ENCODE results near the gene SPIRE1. TPM values are rescaled to one million over a fixed set of nuclear protein-coding genes. Genes with fewer than 3 reads are reported as not detected.

SPIRE1 gene
- total and polyA plus RNA-seq, 2 of the 4 experiments (the other 2 are of a cell fraction), result 11.6 to 31.4 TPM

GRCh38 chr18:12491611-12492435 is 166.1 kb downstream of the SPIRE1 start:
- Histone ChIP-seq H2AK5ac (ENCODE audit: low read depth, low read length) (no peak overlapping the region), H2BK120ac (ENCODE audit: low read depth, low read length) (no peak overlapping the region), H2AFZ (replicated peaks; ENCODE audit: low read length, poor library complexity) (no peak overlapping the region), H4K91ac (ENCODE audit: insufficient read depth, low read depth, low read length) (no peak overlapping the region), H3K14ac (replicated peaks; ENCODE audit: low read depth, low read length) (no peak overlapping the region), H3K18ac (ENCODE audit: low read depth, low read length) (no peak overlapping the region), H3K4me3 (ENCODE audit: insufficient read depth, low read depth, low read length) (no peak overlapping the region), H3K4me2 (ENCODE audit: low read depth, low read length) (no peak overlapping the region), H3K4me1 (ENCODE audit: control insufficient read depth, insufficient read depth, low read length) (no peaks in the 10 kb centered on the region), H3K9me3 (ENCODE audit: control insufficient read depth, insufficient read depth, low read length) (peaks cover 3% of the 10 kb centered on the region; the same call in 1 of the 2 replicates), H3K79me1 (ENCODE audit: low read depth in 1 of 2, low read length in 2 of 2) (peaks cover 6 to 7% of the 10 kb centered on the region in 2 experiments; a peak in 3 of 4 replicates), H3K27ac (ENCODE audit: insufficient read depth, low read length) (no peak overlapping the region), H3K36me3 (ENCODE audit: control insufficient read depth, insufficient read depth, low read length) (peaks cover 14% of the 10 kb centered on the region), H4K5ac (ENCODE audit: low read depth, low read length) (no peak overlapping the region), H4K20me1 (ENCODE audit: insufficient read depth, low read length) (no peaks in the 10 kb centered on the region), H2BK5ac (ENCODE audit: low read depth, low read length, poor library complexity, severe bottlenecking) (no peak overlapping the region), H2AK9ac (replicated peaks; ENCODE audit: low read depth, low read length, poor library complexity) (no peak overlapping the region), H3K4ac (ENCODE audit: low read depth, low read length) (no peak overlapping the region), H3K56ac (ENCODE audit: extremely low read depth, insufficient read depth, low read length) (no peak overlapping the region), H2BK20ac (ENCODE audit: low read depth, low read length) (no peak overlapping the region), H3K23ac (ENCODE audit: low read depth, low read length) (no peak overlapping the region), H4K8ac (ENCODE audit: low read depth in 2 of 2, low read length in 2 of 2) (no peak overlapping the region), H3K9me1 (ENCODE audit: insufficient read depth, low read length) (no peaks in the 10 kb centered on the region; the same call in 1 of the 2 replicates), H3K27me3 (ENCODE audit: control insufficient read depth, insufficient read depth, low read length) (no peaks in the 10 kb centered on the region), H3K9ac (ENCODE audit: low read depth, low read length) (no peak overlapping the region), H2BK15ac (ENCODE audit: low read depth, low read length) (no peak overlapping the region)
- no TSS peak for BruUV-seq (replicated peaks)
- dilution Hi-C loops (cut with HindIII; ENCODE audit: low sequenced_read_pairs, unreplicated experiment) (no loop called here), in situ Hi-C loops (cut with MboI; ENCODE audit: low sequenced_read_pairs) (no loop called here), intact Hi-C loops (cut with micrococcal nuclease) (no loop called here)
- 100% methylated on average over 2 of the region's 9 CpGs; no CpG with 5 or more reads in 1 of the 2 experiments for WGBS, 2 experiments (ENCODE audit: extremely low coverage in 2 of 2, insufficient read length in 1 of 2)
- no peak for DNase-seq
- POLR2A ChIA-PET (ENCODE audit: unreplicated experiment), result interaction anchor here (0.5 kb wide), 1 partner anchor 85 kb away, joined by 4 read pairs; no protein-coding TSS in a partner anchor
- no peak for ATAC-seq (ENCODE audit: low read depth)
- CTCF ChIA-PET, result no interaction called here
- TF ChIP-seq ELK1 (IDR thresholded peaks at IDR 0.05; ENCODE audit: borderline replicate concordance, low read depth, low read length) (no peak), SMC3 (IDR thresholded peaks at IDR 0.05; ENCODE audit: low read depth, low read length) (no peak), BHLHE40 (IDR thresholded peaks at IDR 0.05; ENCODE audit: low read depth, low read length) (no peak), NFE2L2 (IDR thresholded peaks at IDR 0.05; ENCODE audit: low read depth, low read length) (no peak), CEBPB (IDR thresholded peaks at IDR 0.05; ENCODE audit: low read depth, low read length) (no peak), MXI1 (IDR thresholded peaks at IDR 0.05; ENCODE audit: borderline replicate concordance, low read depth, low read length) (no peak), RCOR1 (IDR thresholded peaks at IDR 0.05; ENCODE audit: insufficient replicate concordance, low read length) (no peak), FOS (IDR thresholded peaks at IDR 0.05; ENCODE audit: low read depth, low read length) (no peak), RAD21 (IDR thresholded peaks at IDR 0.05; ENCODE audit: low read length) (no peak), CHD1 (IDR thresholded peaks at IDR 0.05; ENCODE audit: low read depth, low read length) (no peak), MAZ (IDR thresholded peaks at IDR 0.05; ENCODE audit: borderline replicate concordance, low read depth, low read length) (no peak), MAFK (IDR thresholded peaks at IDR 0.05; ENCODE audit: low read depth, low read length) (no peak), POLR2A (IDR thresholded peaks at IDR 0.05; ENCODE audit: low read depth, low read length) (no peak)
- TF ChIP-seq, protein P1, sequence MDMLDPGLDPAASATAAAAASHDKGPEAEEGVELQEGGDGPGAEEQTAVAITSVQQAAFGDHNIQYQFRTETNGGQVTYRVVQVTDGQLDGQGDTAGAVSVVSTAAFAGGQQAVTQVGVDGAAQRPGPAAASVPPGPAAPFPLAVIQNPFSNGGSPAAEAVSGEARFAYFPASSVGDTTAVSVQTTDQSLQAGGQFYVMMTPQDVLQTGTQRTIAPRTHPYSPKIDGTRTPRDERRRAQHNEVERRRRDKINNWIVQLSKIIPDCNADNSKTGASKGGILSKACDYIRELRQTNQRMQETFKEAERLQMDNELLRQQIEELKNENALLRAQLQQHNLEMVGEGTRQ (IDR thresholded peaks at IDR 0.05; ENCODE audit: low read depth, low read length), result no peak
- TF ChIP-seq, protein P2, sequence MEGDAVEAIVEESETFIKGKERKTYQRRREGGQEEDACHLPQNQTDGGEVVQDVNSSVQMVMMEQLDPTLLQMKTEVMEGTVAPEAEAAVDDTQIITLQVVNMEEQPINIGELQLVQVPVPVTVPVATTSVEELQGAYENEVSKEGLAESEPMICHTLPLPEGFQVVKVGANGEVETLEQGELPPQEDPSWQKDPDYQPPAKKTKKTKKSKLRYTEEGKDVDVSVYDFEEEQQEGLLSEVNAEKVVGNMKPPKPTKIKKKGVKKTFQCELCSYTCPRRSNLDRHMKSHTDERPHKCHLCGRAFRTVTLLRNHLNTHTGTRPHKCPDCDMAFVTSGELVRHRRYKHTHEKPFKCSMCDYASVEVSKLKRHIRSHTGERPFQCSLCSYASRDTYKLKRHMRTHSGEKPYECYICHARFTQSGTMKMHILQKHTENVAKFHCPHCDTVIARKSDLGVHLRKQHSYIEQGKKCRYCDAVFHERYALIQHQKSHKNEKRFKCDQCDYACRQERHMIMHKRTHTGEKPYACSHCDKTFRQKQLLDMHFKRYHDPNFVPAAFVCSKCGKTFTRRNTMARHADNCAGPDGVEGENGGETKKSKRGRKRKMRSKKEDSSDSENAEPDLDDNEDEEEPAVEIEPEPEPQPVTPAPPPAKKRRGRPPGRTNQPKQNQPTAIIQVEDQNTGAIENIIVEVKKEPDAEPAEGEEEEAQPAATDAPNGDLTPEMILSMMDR (conservative IDR thresholded peaks at IDR 0.05; ENCODE audit: low read depth, low read length), result no peak

Measured in IMR-90 (cell line).